DOHH2 (cell line): ENCODE data around the gene FGA.

Experiments
- EZH2phosphoT487 ChIP-seq: fragments of 200-600 bp; sonication (generic); IDR thresholded peaks from 2 replicates; pipeline ENCODE4 v1.6.1; 2017; ENCODE audit warnings: borderline replicate concordance, mild to moderate bottlenecking, antibody characterized with exemption, low read length, moderate library complexity, mixed read lengths
- TF ChIP-seq, protein P1 (sequence below): fragments of 200-600 bp; sonication (generic); IDR thresholded peaks from one replicate; pipeline ENCODE4 v1.5.1; 2014; ENCODE audit warnings: antibody characterized with exemption, mild to moderate bottlenecking, low read depth, low read length; ENCODE audit not compliant: poor library complexity, severe bottlenecking

DNA sequence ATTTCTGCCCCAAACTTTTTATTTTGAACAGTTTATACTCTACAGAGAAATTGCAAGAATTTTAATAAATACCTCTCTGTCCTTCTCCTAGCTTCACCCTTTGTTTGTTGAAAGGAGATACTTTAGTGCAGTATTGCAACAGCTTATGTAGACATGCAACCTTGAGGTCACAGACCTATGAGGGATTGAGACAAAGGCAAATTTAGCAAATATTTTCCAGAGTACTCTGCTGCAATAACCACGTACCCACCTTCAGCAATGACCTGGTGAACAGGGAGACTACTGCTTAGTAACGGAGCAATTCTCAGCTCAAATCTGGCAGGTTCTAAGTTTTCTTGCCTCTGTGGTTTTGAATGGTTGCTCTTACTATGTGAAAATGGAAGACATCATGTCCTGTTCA is 13.2 kb downstream of the FGA start:
- TF ChIP-seq, protein P1, sequence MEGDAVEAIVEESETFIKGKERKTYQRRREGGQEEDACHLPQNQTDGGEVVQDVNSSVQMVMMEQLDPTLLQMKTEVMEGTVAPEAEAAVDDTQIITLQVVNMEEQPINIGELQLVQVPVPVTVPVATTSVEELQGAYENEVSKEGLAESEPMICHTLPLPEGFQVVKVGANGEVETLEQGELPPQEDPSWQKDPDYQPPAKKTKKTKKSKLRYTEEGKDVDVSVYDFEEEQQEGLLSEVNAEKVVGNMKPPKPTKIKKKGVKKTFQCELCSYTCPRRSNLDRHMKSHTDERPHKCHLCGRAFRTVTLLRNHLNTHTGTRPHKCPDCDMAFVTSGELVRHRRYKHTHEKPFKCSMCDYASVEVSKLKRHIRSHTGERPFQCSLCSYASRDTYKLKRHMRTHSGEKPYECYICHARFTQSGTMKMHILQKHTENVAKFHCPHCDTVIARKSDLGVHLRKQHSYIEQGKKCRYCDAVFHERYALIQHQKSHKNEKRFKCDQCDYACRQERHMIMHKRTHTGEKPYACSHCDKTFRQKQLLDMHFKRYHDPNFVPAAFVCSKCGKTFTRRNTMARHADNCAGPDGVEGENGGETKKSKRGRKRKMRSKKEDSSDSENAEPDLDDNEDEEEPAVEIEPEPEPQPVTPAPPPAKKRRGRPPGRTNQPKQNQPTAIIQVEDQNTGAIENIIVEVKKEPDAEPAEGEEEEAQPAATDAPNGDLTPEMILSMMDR, result no peak
- no peak for TF ChIP-seq EZH2phosphoT487
